ENCODE data around the gene GNAI3.
A peak's percentile ranks its signal among the peaks of the same experiment; 100 is the strongest.
"Not testable (repeated sequence)": the region's sequence is repeated elsewhere in the genome, so short reads cannot be mapped to it uniquely, and the experiment has no call there.

GNAI3 gene

DNA sequence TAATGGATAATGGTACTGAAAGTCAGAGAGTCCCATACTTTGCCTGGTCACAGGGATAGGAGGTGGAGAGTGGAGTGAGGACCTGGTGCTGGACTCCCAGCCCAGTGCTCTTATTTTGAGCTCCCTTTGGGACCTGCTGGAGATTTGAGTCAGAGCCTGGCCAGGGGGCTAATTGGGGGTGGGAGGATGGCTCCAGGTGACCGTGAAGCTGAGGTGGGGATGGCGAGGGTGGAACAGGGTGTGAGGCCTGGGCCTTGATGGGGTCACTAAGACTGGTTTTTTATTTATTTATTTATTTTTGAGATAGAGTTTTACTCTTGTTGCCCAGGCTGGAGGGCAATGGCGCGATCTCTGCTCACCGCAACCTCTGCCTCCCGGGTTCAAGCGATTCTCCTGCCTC lies 89.0 kb downstream of the GNAI3 start:
- DNase-seq (ENCODE audit: low read depth) = no peak

DNA sequence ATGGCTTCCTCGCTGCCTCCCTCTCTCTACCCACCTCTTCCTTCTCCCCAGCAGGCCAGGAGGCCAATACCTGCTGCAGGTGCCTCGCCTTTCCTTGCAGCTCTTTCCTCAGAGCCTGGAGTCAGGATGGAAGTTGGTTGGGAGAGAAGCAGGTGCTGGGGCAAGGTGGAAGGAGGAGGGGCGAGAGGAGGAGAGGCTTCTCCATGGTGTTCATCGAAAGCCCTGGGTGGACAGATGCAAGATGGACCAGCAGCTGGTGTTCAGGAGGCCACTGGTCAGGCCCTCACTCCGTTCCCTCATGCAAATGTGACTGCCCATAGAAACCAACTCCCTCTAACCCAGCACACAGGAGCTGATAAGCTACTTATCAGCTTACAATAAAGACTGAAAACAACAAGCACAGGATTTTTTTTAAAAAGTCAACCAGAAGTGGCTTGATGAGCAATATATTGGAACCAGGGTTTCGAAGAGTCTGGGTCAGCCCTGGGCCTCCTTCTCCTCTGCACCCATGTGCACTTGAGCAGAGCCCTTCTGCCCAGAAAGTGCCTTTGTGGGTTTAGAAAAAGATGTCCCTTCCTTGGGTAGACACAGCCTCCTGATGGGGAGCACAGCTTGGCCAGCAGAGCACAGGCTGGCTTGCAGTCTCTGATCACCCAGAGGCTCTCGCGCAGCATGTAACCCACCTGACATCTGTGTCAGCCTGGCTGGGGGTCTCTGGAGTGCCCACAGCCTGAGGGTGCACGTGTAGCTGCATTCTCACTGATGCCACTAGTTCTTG lies 90.8 kb downstream of the GNAI3 start:
- DNase-seq (ENCODE audit: low read depth) = no peak

DNA sequence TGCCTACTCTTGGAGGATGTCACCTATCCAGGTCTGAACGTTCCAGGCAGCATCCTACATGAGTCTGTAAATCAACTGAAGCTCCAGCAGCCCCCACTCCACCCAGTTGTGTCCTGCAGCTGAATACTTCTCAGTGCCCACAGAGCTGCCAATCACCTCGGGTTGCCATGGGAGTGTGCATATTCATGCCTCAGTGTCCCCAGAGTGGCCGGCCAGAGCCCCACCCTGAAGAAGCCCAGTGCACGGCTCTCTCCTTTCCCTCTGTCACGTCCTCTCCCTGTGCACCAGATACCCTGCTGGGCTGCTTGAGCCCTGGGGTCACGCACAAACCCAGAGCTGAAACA lies 91.4 kb downstream of the GNAI3 start:
- DNase-seq (ENCODE audit: low read depth) = no peak

DNA sequence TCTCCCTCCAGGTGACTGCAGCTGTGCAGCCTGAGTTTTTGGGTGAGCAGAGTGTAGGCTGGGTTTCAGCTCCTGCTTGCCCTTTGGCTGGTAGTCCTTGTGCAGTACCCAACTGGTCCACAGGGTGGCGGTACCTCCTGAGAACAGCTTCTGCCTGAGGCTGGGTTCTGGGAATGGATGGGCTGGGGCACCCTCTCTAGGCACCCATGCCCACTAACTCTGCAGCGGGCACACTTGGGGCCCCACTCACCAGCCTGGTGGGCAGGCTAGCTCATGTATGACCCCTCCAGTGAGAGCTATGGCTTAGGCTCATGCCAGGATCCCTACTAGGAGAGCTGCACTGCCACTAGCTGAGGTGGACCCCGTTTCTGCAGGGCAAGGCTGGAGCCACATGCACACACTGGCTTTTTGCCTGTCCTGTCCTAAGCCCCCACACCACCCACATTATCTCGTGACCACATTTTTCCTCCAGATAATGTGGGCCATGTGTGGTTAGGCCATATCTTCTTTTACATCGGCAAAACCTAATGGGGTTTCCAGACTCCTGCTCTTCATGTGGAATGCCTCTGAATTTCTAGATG lies 92.0 kb downstream of the GNAI3 start:
- peak; percentile 94 for DNase-seq (ENCODE audit: low read depth)

DNA sequence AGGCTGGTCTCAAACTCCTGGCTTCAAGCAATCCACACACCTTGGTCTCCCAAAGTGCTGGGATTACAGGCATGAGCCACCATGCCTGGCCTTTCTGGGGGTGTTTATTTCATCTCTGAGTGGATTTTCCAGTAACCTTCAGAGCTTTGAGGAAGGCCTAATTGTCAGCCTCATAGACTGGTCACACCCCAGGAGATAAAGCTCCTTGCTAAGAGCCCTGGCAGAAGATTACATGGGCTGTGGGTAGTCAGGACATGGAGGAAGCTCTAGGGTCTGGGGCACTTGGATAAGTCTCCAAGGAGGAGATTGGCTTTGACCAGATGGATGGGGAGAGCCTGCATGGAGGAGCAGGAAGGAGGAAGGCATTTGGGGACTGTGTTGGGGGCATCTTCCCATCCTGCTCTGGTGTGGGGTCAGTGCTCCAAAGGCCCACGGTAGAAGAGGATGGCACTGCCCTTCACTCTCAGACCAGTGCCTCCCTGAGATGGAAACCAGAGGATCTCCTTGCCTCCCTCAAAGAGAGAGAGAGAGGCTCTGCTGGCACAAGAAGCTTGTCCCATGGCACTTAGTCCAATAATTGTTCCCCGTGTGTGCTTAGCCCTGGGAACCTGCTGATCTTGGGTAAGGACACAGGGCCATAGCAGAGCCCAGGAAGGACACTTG lies 92.8 kb downstream of the GNAI3 start:
- DNase-seq (ENCODE audit: low read depth) = no peak

DNA sequence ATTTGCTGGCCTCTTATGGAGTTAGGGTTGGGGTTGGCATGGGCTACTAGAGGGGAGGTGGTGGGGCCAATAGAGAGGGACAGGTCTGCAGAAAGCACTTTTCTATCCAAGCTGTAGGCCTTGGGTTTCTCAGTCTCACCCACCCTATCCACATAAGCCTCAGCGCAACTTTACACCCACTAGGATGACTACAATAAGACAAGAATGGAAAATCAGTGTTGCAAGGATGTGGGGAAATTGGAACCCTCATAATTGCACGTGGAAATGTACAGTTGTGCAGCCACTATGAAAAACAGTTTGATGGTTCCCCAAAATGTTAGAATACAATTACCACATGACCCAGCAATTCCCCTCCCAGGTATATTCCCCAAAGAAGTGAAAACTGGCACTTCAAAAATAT lies 93.4 kb downstream of the GNAI3 start:
- no peak for DNase-seq (ENCODE audit: low read depth)

DNA sequence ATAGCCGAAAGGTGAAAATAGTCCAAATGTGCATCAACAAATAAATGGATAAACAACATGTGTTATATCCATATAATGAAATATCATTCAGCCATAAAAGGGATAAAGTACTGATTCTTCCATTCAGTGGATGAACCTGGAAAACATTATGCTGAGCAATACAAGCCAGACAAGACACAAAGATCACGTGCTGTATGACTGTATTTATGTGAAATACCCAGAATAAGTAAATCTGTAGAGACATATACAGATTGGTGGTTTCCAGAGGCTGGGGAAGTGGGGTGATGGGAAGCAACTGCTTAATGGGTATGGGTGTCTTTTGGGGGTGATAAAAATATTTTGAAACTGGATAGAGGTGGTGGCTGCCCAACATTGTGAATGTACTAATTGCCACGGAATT lies 94.2 kb downstream of the GNAI3 start:
- DNase-seq (ENCODE audit: low read depth) = no peak

DNA sequence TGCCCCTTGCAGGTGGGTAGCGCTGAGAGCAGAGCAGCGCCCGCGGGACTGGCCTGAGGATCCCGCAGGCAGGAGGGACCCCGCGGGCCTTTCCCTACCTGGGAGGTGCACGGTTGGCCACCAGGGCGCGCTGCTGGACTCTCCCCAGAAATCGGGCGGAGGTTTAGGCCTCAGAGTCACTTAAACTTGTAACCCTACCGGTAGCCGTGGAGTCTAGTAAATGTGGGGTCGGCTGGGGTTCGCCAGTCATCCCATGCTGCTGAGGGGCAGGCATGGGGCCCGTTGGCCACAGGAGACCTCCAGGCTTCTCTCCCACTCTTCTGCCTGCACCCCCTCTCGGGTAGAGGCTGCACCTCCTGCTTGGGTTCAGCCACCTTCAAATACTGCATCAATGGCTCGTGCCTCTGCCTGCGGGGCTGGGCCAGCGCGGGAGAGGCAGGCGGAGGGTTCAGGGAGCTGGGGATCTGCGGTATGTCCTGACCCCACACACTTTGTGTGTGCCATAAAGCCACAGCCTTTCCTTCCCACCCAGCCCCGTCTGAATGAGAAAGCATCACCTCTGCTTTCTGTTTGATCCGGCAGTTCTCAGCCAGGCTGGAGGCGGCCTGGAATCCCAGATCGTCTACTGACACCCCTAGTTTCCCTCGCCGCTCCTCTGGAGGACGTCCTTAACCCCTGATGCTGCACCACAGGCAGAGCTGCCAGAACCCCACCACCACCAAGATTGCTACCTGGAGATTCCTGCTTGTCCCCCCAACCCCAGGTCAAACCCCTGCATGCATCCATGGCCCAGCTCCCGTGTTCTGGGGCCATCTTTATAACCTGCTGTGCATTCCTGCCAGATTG lies 95.2 kb downstream of the GNAI3 start:
- peak; percentile 86 for DNase-seq (ENCODE audit: low read depth)

DNA sequence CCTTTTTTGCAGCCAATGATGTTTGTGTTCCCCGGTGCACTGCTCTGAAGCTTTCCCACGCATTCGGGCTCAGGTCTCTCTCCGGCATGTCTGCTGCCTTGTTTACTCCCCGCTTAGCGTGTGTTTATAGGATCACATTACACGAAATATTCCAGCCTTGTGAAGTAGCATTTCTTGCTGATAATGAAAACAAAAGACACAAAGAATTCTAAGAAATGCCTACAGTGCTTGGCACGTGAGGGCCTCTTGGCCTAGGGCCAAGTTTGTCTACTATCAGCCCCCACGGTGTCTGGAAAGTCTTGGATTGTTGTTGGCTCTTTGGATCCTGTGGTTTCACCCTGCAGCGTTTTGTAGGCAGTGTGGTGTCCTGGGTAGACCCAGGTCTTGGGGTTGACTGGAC lies 96.3 kb downstream of the GNAI3 start:
- no peak for DNase-seq (ENCODE audit: low read depth)

DNA sequence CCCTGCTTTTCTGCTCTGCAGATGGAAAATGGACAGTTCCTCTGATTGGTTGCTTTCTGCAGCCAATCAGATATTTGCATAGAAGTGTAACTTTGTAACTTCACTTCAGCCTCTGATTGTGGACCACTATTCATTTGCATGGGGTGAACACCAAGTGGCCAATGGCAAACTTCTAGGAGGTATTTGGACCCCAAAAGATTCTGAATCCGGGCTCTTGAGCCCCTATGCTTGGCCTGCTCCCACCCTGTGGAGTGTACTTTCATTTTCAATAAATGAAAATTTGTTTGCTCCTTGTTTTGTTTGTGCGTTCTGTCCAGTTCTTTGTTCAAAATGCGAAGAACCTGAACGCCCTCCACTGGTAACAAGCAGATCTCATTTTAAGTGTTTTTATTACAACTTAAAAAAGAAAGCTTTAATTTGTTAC lies 101.1 kb downstream of the GNAI3 start:
- no peak for DNase-seq (ENCODE audit: low read depth)

DNA sequence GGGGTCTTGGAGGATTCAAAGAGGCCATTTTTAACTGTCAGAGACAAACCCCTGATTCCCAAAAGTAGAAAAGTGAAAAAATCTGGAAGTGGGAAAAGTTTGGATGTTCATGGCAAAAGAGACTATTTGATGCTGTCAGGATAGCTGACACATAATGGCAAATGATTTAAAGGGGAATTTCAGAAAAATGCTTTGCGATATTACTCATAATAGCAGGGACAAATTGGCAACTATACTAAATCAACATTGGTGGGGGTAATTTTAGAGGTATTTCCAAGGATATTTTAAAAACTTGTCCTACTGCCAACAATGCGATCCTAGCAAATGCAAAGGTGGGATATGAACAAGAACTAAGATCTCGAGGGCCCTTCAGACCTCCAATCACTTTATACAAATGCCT lies 102.2 kb downstream of the GNAI3 start:
- no peak for DNase-seq (ENCODE audit: low read depth)

DNA sequence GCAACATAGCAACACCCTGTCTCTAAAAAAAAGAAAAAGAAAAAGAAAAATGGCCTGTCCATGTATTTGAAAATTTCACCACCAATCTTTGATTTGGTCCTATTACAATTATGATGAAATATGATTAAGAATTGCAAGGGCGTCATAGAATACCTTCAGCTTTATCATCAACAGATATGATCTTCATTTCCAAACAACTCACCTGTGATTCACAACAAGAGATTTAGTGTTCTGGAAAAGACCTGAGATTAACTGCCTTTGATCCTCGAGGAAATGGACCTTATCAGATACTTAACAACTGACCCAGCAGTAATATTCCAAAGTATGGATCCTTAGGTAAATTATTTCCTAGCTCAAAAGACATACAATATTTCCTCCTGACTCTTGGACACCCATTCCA lies 104.0 kb downstream of the GNAI3 start:
- no peak for DNase-seq (ENCODE audit: low read depth)

DNA sequence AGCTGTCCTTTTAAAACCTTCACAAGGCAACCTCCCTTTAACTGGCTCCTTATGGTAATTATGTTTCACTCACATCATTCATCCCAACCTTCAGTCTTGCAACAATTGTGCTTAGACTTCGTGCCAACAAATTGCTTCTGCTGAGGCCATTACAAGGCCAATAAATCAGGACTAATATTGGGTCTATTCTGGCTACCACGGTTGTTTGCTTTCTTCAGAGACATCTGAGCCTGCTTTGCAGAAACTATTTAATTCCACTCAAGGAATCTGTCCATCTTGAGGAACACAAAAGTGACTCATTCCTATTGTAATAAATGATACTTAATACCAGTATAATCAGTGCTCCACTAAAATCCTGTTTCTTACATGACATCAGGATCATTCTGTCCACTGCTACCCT lies 104.9 kb downstream of the GNAI3 start:
- no peak for DNase-seq (ENCODE audit: low read depth)

DNA sequence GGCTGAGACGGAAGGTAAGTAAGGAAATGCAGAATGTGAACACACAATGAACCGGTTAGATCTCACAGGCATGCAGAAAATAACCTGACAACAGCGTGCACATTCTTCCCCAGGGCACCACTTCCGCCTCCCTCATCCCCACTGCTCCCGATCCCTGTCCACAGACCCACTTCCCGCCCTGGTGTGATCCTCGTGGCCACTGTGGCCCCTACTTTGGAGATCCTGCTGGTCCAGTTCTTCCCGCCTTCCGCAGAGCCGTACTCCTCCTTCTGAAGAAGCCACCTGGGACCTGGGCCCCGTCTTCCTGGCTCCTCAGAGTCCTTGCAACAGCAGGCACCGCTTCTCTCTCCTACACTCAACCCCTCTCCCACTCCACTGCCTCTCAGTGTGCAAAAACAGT lies 106.1 kb downstream of the GNAI3 start:
- DNase-seq (ENCODE audit: low read depth) = no peak

DNA sequence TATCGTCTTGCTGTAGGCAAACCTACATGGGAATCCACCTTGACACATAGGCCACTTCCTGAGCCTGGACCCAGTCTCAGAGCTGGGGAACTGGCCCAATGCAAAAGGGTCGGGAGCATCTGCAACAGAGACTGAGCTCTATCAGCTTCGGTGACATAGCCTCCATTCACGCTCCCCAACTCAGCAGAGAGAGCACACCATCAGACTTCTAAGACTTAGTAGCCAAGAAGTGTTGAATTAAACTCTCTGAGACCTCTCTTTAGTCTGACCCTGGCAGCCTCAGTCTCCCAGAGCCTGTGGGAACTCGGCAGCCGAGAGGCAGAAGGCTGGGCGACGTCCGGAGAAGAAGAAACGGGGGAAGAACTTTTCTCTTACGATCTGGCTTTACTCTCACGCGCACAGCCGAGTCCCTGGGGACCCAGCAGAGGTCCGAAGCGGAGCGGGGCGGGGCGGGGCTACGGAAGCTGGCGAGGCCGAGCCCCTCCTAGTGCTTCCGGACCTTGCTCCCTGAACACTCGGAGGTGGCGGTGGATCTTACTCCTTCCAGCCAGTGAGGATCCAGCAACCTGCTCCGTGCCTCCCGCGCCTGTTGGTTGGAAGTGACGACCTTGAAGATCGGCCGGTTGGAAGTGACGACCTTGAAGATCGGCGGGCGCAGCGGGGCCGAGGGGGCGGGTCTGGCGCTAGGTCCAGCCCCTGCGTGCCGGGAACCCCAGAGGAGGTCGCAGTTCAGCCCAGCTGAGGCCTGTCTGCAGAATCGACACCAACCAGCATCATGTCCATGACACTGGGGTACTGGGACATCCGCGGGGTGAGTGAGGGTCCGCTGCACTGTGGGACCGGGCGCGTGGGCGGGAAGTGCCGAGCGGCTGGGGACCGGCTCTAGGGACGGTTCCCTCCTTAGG lies 107.5 kb downstream of the GNAI3 start, which contains the start of gene GSTM4:
Gene GSTM4 (plus strand): TSS at position 485 of the 905 bp plus-strand sequence. CDS start 291 bp downstream, at position 776.
- peak; percentile 54 for DNase-seq (ENCODE audit: low read depth)

DNA sequence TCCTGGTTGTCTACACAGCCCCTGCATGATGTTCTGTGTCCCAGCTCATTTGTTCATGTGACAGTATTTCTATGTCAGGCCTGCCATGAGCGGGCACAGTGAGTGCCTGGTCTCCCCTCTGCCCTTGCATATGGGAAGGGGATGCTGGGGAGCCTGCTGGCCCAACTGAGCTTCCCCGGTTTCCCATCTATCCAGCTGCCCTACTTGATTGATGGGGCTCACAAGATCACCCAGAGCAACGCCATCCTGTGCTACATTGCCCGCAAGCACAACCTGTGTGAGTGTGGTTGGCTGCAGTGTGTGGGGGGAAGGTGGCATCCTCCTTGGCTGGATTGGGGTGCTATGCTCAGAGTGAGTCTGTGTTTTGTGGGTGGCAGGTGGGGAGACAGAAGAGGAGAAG lies 109.0 kb downstream of the GNAI3 start:
- DNase-seq (ENCODE audit: low read depth) = no peak

DNA sequence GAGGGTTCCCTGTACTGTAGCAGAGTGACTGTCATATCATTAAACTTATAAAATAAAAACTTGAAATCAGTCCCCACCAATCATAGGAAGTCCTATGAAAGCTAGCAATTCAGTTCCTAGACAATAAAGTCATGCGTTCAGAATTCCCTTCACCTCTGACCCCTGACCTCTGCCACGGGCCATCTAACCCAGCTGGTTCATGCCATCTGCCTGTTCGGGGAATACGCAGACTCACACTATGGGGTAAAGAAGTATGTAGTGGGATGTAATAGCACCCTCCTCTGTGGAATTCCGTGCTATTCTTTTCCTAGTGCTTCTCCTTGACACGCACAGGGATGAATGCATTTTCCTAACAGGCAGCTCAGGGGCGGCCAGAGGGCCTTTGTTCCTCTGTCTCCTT lies 109.6 kb downstream of the GNAI3 start:
- DNase-seq (ENCODE audit: low read depth) = no peak

DNA sequence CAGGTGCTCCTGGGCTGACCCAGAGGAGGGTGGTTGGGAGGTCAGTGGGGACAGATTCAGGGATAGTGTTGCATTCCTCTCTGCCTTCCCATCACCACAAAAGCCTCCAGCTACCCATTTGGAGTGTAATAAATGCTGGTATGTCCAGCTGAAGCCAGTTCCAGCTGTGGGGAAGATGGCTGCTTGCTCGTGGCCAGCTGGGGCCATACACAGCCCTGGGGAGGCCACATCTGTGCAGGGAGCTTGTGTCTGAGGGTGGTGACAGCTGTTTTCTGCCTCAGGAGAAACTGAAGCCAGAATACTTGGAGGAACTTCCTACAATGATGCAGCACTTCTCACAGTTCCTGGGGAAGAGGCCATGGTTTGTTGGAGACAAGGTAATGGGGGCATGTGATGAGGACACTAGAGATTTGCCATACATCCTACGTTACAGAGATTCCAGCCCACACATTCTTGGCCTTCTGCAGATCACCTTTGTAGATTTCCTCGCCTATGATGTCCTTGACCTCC lies 110.2 kb downstream of the GNAI3 start:
- no peak for DNase-seq (ENCODE audit: low read depth)

DNA sequence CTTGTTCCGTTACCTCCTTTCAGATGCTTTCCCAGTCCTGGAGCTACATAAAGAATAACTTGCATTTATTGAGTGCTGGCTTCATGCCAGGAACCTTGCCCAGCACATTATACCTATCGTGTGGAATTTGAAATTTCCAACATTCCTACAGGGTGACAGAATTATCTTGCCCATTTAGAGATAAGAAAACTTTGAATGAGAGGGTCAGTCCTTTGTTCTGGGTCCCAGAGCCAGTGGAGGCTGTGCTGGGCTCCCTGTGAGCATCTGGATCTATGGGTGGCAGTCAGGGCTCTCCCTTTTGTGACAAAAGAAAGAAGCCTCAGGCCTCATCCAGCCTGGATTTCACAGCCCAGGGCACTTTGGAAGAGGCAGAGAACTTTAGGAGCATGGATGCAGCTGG lies 110.7 kb downstream of the GNAI3 start:
- no peak for DNase-seq (ENCODE audit: low read depth)

DNA sequence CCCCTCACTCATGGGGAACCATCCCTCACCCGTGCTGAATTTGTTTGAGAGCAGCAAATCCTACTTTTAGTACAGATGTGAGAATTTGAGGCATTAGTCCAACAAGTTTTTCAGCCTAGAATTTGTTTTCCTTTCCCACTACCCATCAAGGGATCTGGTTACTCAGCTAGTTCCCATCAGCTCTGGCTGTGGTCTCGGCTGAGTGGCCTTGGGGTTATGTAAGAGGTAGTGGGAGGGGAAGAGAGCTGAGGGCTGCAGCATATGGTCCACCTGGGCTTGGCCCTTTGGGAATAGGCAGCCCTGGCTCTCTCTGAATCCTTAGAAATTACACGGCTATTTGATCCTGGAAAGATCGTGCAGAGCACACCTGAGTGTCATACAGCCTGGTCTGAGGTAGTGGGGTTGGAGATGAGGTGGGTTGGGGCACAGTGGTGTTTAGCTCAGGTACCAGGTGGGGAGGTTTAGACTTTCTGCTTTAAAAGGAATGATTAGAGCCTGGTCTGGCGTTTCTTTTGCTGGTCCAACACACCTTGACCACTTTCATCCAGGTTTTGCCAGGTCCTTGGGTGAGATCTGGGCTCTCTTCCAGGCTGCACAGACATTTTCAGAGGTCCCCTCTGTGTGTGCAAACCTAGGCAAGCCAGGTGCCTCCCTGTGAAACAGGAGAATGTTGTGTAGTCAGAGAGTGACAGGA lies 111.7 kb downstream of the GNAI3 start:
- no peak for DNase-seq (ENCODE audit: low read depth)

DNA sequence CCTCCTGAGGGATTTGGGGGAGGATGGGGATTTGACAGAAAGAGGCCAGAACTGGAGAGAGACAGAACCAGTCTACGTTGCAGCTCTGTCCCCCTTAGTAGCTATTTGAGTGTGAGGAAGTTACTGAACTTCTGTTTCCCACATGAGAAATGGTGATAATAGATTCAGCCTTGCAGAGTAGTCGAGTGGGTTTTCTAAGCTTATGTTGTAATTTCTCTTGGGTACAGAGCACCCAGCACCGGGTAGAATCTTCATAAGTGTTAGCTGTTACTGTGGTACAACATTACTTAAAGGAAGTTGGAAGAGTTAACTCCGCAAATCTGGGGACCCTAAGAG lies 112.2 kb downstream of the GNAI3 start:
- DNase-seq (ENCODE audit: low read depth) = not testable (repeated sequence)
